Inferior parietal cortex (tissue), 1 donor: ENCODE measurements around the gene GPRIN3.
"Not testable (repeated sequence)": the region's sequence is repeated elsewhere in the genome, so short reads cannot be mapped to it uniquely, and the experiment has no call there.

Source experiments
- DNase-seq: peaks from one replicate; pipeline ENCODE4 v3.0.0-alpha.2; 2016; ENCODE audit errors: extremely low spot score

The GPRIN3 gene

DNA sequence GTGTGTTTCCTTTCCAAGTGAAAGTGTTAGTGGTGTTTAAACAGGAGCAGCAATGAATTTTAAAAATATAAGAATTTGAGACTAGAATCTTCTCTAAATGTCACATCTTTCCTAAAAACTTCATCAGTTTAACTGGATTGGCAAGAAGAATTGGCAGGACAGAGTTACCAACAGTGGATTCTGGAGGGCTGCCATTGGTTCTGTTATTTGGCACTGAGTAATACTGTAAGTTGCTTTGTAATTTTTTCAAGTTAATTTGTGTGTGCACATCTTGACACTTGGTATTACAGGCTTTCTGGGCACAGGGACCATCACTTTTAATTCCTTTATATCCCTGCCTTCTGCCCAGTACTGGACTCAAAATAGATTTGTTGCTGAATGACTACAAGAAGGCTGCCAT lies 4.5 kb upstream of the GPRIN3 start:
- DNase-seq, result no peak

GRCh38 chr4:89311433-89311832 lies 3.8 kb upstream of the GPRIN3 start:
- no peak for DNase-seq

GRCh38 chr4:89309154-89309553 lies 1.6 kb upstream of the GPRIN3 start:
- DNase-seq, result not testable (repeated sequence)

- no peak for DNase-seq
Measured at GRCh38 chr4:89308161-89308500, 531 bp upstream of the GPRIN3 start.

DNA sequence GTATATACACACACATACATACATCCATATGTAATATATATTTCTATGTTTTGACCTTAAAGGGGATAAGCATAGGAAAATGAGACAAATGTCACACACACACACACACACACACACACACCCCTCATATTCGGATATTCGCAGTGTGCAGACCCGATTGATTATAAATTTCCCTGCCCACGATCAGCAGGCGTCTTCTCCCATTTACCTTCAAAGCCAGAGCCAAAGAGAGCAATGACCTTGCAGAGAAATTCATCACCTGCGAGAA lies 488 bp downstream of the GPRIN3 start:
- DNase-seq, result no peak

DNA sequence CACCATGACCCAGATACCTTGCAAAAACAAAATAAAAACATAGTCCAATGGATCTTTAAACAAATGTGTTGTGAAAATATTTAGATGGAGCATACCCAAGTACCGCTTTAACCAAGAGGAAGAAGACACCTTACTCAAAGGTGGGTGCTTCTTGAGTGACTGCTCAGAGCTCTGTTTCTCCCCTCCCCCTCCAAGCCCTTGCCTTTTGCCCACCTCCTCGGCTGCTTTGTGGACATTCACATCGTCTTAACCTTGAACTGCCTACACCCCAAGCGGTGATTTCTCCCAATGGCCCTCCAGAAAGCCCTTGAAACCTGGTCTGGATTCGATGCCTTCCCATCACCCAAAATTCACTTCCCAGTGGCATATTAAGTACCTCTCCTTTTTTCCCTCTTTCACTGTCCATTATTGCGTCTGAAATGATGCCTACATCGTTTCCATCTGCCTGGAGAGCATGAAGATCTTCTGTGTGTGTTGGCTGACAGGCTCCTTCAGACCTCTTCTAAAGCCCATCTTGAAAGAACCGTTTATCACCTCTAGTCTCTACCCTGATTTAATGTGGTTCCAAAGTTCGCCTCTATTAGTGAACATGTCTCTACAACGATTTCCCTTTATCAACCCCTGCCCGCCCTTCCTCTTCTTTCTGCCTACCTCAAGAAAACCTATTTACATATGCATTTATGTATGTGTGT lies 968 bp downstream of the GPRIN3 start:
- no peak for DNase-seq

- no peak for DNase-seq
Measured at GRCh38 chr4:89305712-89306437, 1.7 kb downstream of the GPRIN3 start.

- no peak for DNase-seq
Measured at GRCh38 chr4:89305028-89305427, 2.6 kb downstream of the GPRIN3 start.

GRCh38 chr4:89303814-89304388 lies 3.7 kb downstream of the GPRIN3 start:
- DNase-seq, result no peak

DNA sequence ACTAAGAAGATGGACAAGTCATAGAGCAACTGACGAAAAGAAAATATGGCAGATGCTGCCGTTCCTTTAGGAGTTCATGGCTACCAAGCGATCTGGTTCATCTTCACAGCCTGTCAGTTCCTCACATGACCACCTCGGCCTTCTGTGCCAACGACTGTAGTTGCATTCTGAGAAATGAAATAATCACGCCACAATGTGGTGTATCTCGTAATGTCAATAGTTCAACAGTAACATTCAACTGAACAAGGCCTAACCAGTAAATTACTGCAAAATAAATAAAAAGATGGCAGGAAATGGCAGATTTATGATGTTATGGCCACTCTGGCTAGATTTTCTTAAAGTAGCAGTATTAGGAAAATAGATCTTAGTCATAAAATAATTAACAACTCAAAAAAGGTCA lies 4.4 kb downstream of the GPRIN3 start:
- DNase-seq, result no peak

DNA sequence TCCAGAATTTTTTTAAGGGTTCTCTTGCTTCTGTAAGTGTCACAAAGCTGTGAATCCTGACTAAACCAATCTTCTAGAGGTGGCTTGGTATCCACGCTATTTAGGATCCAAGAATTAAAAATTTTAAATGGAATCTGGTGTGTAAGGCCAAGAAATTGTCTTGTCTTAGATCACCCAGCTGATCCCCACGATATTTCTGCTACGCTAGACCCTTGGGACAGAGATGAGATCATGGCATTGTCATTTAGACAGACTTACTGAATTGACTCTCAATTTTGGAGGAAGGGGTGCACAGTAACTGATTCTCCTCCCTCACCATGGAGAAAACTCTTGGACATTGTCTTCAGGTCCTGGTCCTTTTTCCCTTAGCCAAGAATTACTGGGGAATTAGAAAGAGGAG lies 5.7 kb downstream of the GPRIN3 start:
- DNase-seq, result no peak

DNA sequence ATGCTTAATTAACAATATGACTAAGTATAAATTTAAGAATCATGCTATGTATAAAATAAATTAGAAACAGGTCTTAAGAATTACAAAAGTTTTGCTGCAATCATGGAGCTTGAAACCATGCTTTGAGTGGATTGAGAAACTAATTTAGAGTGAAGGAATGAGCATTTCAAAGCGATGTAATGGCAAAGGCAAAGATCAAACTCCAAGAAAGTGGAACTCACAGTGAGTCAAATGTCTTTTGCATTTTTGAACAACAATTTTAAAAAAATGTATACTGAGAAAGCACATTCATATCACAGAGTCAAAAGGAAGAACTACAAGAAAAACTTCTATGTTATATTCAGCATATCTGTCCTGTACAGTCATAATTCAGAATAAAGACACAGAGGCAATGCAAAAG lies 6.6 kb downstream of the GPRIN3 start:
- DNase-seq, result no peak

DNA sequence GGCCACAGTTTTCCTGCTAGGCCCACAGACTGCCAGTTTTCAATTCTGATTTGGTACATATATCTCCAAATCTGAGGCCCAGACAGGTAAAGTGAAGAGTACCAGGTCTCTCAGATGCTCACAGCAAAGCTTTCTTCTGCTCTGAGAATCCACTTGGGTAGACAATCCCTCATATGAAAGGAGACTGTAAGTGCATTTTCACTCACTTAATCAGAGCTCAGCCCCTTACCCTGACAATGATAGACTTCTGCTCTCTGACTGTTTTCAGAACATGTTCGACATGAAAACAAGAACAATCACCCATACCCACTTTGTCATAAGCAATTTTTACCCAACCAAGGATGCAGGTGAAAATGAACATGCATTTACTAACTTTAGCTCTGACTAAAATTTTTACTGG lies 7.1 kb downstream of the GPRIN3 start:
- no peak for DNase-seq

DNA sequence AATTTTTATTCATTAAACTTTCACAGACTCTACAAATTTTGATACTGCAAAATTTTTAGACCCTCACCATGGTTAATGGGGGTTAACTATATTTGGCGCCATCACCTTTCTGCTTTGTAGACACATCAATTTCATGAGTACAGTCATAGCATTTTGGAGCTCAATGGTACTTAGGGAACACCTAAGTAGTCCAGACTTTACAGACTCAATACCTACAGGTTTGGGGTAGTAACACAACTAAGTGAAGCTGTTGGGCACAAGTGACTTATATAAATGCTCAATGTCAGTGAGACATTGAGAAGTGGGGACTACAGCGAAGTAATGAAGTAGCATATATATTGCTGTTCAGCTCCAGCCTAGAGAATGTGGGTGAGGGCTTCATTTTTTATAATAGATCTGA lies 7.5 kb downstream of the GPRIN3 start:
- no peak for DNase-seq

- DNase-seq, result no peak
Measured at GRCh38 chr4:89299153-89299791, 8.3 kb downstream of the GPRIN3 start.

DNA sequence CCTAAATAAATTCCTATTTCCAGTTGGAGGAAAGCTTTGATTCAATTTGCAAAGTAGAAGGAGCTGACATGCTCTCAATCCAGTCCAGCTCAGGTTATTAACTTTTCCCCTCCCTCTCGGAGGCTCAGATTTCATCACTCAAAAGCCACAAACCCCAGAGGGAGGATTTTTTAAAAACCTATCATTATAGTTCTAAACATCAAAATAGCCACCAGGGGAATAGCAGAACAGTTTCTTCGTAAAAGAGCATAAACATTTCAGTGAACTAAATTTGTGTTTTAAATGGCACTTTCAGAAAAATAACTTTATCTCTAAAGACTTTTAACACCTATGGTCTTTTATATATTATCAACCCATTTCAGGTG lies 8.8 kb downstream of the GPRIN3 start:
- DNase-seq, result no peak

DNA sequence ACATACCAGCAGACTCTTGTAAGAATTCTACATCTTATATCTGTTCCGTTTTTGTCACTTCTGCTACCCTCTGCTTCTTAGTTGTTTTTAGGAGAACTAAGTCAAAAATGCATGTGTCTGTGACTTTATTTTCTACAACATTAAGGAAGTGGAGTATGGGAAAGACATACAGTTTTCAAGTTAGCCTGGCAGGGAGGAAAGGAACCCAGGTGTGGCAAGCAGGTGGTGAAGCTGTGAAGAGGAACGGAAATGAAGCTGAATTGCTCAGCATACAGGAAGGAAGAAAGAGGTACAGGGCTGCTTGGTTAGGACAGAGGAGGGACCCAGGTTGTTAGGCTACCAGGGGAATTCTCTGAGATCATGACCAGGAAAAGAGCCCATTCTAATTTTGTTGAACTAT lies 9.4 kb downstream of the GPRIN3 start:
- DNase-seq, result no peak

DNA sequence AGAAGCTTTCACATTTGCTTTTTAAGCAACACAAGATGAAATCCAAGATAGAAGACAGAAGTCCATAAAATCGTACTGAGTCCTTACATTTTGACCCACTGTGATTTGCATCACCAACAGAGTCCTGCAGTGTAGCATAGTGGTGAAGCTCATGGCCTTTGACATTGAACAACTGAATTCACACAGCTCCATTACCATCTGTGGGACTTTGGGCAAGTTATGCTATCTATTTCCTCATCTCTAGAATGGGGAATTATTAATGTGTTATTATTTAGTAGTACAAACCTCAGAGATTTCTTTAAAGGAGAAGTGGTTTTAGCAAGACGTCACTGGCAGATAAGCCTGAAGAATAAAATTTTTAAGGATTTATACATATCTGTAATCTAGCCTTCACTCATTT lies 10.7 kb downstream of the GPRIN3 start:
- no peak for DNase-seq

DNA sequence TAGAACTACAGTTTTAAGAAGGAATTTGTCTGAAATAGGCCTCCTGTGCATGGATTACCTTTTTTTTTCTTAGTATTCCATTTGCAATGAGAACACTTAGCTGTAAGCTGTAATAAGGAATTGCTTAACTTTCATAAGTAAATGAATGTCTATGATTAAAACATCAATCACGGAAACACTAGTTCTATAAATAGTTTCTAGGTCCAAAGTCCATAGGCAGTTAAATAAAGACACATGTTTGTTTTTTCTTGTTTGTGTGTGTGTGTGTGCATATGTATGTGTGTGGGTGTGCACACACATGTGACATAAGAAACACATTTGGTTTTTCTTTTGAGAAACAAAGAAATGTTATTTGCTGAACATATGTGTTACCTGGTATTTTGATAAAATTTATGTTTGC lies 11.2 kb downstream of the GPRIN3 start:
- DNase-seq, result no peak

DNA sequence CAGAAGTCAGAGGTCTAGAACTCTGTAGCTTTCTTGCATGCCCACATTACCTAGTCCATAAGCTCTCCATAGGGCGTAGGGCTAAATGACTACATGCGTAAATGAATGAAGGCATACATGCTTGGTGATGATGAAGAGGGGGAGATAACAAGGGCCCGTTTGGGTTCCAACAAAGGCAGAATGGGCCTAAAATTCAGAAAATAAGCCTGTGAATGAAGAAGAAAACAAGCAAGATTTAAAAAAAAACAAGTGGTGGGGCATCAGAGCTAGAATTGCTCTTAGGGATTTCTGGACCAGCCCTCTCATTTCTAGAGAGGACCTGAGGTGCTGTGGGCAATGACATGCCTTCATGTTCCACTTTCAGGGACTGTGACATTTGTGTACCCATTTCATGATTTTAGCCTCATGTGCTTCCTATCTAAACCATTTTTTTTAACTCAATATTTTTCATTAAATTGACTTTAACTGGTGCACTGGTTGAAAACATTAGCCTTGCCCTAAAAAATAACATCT lies 12.1 kb downstream of the GPRIN3 start:
- no peak for DNase-seq

GRCh38 chr4:89294573-89295269 lies 12.9 kb downstream of the GPRIN3 start:
- DNase-seq, result no peak

DNA sequence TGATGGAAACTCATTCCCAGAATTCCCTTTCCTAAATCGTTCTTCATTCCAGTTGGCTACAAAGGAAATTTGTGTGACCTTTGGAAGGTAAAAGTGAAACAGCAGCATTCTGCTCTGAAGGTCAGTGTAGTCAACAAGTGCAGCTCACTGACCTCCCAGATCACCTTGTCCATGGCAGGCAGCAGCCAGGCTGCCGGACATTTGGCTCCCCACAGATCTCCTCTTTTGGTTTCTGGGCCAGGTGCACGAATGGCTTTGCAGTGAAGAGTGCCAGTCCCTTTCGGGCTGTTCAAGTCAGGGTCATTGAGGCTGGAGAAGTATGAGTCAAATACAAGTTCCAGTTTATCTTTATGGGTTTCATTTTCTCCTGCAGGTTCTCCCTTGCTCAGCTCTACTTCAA lies 14.3 kb downstream of the GPRIN3 start:
- DNase-seq, result no peak
